ENCODE data around the gene RPP40.

- TF ChIP-seq LEF1 (IDR thresholded peaks at IDR 0.05), result no peak
- TF ChIP-seq RFX5 (IDR thresholded peaks at IDR 0.05; ENCODE audit: low read depth, low read length), result no peak
- TF ChIP-seq POLR2A (conservative IDR thresholded peaks at IDR 0.05), result no peak
- no peak for TF ChIP-seq ZNF274 (IDR thresholded peaks at IDR 0.05; ENCODE audit: borderline replicate concordance, low read depth, low read length)
- no peak for TF ChIP-seq BCLAF1 (IDR thresholded peaks at IDR 0.05; ENCODE audit: borderline replicate concordance in 1 of 2, control insufficient read depth in 1 of 2, low read depth in 2 of 2, low read length in 1 of 2)
- TF ChIP-seq ATF3 (IDR thresholded peaks at IDR 0.05), result no peak
- no peak for TF ChIP-seq ATF3 (CRISPR knock-in tag; conservative IDR thresholded peaks at IDR 0.05)
- TF ChIP-seq PHB2 (IDR thresholded peaks at IDR 0.05; ENCODE audit: low read depth), result no peak
- no peak for TF ChIP-seq RBM15 (IDR thresholded peaks at IDR 0.05; ENCODE audit: insufficient read depth, low read length)
Observed at GRCh38 chr6:4964675-4965561, 38.9 kb downstream of the RPP40 start.

All from K562 (cell line).